GM12891 (cell line): ENCODE results near the gene ZDHHC11B.
"Not testable (repeated sequence)": the region's sequence is repeated elsewhere in the genome, so short reads cannot be mapped to it uniquely, and the experiment has no call there.

ENCODE experiments used
- PAX5 ChIP-seq: IDR thresholded peaks from 2 replicates; pipeline ENCODE4 v1.6.1; 2011; ENCODE audit warnings: low read length, moderate library complexity, mild to moderate bottlenecking; ENCODE audit not compliant: insufficient read depth, severe bottlenecking
- POLR2A ChIP-seq: IDR thresholded peaks from 2 replicates; pipeline ENCODE4 v1.6.1; 2011; ENCODE audit warnings: low read depth, low read length, control low read depth
- POLR2AphosphoS5 ChIP-seq: IDR thresholded peaks from 2 replicates; pipeline ENCODE4 v1.6.1; 2011; ENCODE audit warnings: low read depth, low read length, control low read depth
- POU2F2 ChIP-seq: IDR thresholded peaks from 2 replicates; pipeline ENCODE4 v1.6.1; 2011; ENCODE audit warnings: low read depth, mild to moderate bottlenecking, control low read depth, low read length, moderate library complexity
- SPI1 ChIP-seq: IDR thresholded peaks from 2 replicates; pipeline ENCODE4 v1.6.1; 2011; ENCODE audit warnings: low read depth, low read length, control low read depth
- TAF1 ChIP-seq: IDR thresholded peaks from 2 replicates; pipeline ENCODE4 v1.6.1; 2011; ENCODE audit warnings: low read depth, low read length, control low read depth

DNA sequence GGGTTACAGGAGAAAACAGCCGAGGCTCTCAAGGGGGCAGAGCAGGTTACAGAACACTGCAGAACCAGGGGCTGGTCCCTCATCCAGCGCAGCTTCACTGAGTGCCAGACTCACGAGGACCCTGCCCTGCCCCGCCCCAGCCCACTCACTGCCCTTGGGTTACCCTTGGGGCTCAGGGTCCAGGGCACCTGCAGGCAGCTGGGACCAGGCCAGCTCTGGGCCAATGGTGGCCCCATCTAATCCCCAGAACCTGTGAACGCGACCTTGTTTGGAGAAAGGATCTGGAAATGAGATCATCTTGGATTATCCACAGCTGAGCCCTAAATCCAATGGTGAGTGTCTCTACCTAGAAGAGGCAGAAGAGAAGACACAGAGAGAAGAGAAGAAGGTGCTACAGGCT lies 6.1 kb downstream of the ZDHHC11B start:
- not testable (repeated sequence) for TF ChIP-seq POLR2AphosphoS5, POLR2A, PAX5, SPI1, TAF1, POU2F2
